GM19351 (cell line): Measurements from ENCODE around the gene PPP1R3F.
"Not testable (repeated sequence)": the region's sequence is repeated elsewhere in the genome, so short reads cannot be mapped to it uniquely, and the experiment has no call there.

Experiments used
- ATAC-seq: cut with Tn5 transposase; IDR thresholded peaks from one replicate; pipeline ENCODE4 v1.9.1; 2021; ENCODE audit warnings: mild to moderate bottlenecking, moderate library complexity; ENCODE audit not compliant: unreplicated experiment

PPP1R3F gene

GRCh38 chrX:49308604-49309269, 39.1 kb downstream of the PPP1R3F start:
- no peak for ATAC-seq

- ATAC-seq: no peak
These were observed 39.9 kb downstream of the PPP1R3F start for GRCh38 chrX:49309401-49309981.

GRCh38 chrX:49310371-49310770, 40.8 kb downstream of the PPP1R3F start:
- ATAC-seq: no peak

GRCh38 chrX:49312176-49312575, 42.6 kb downstream of the PPP1R3F start:
- ATAC-seq: no peak

- ATAC-seq: no peak
These were observed 46.5 kb downstream of the PPP1R3F start for GRCh38 chrX:49316085-49316484.

GRCh38 chrX:49321737-49322136, 52.1 kb downstream of the PPP1R3F start, which contains the start of gene GAGE12J:
Gene GAGE12J (plus strand): TSS chrX:49322037. CDS start chrX:49323194, 1,157 bp downstream.
- not testable (repeated sequence) for ATAC-seq

GRCh38 chrX:49322266-49322665, 52.7 kb downstream of the PPP1R3F start:
- not testable (repeated sequence) for ATAC-seq

- ATAC-seq: not testable (repeated sequence)
These were observed 54.1 kb downstream of the PPP1R3F start for GRCh38 chrX:49323735-49324134.

- not testable (repeated sequence) for ATAC-seq
These were observed 60.8 kb downstream of the PPP1R3F start for GRCh38 chrX:49330421-49330820.

- ATAC-seq: not testable (repeated sequence)
These were observed 61.7 kb downstream of the PPP1R3F start, which contains the start of gene GAGE13 for GRCh38 chrX:49331282-49331681. Gene GAGE13 (plus strand): TSS chrX:49331582. CDS start chrX:49332738, 1,156 bp downstream.

GRCh38 chrX:49331841-49332240, 62.2 kb downstream of the PPP1R3F start:
- not testable (repeated sequence) for ATAC-seq
